Bone marrow (tissue), 2 donors: Measurements from ENCODE around the gene FNDC11.

ENCODE experiments used
- DNase-seq, 2 donors: peaks; one replicate each; lab custom pipeline; 2025; lab: John Stamatoyannopoulos, UW

The FNDC11 gene

GRCh38 chr20:63525971-63526370, 28.0 kb upstream of the FNDC11 start:
- DNase-seq: no peak

GRCh38 chr20:63527184-63527583, 26.8 kb upstream of the FNDC11 start:
- DNase-seq: no peak

GRCh38 chr20:63529180-63529860, 24.6 kb upstream of the FNDC11 start:
- DNase-seq: no peak

- no peak for DNase-seq
These were observed 23.8 kb upstream of the FNDC11 start for GRCh38 chr20:63529861-63530787.

GRCh38 chr20:63530788-63531160, 23.2 kb upstream of the FNDC11 start:
- no peak for DNase-seq

- no peak for DNase-seq
These were observed 22.1 kb upstream of the FNDC11 start for GRCh38 chr20:63531686-63532448.

- no peak for DNase-seq
These were observed 21.4 kb upstream of the FNDC11 start for GRCh38 chr20:63532449-63532971.

GRCh38 chr20:63533388-63533787, 20.6 kb upstream of the FNDC11 start:
- no peak for DNase-seq

- no peak for DNase-seq
These were observed 20.0 kb upstream of the FNDC11 start for GRCh38 chr20:63533871-63534393.

- no peak for DNase-seq
These were observed 19.5 kb upstream of the FNDC11 start for GRCh38 chr20:63534427-63534830.

- no peak for DNase-seq
These were observed 18.9 kb upstream of the FNDC11 start for GRCh38 chr20:63534831-63535651.

- no peak for DNase-seq
These were observed 17.6 kb upstream of the FNDC11 start for GRCh38 chr20:63536241-63536977.

GRCh38 chr20:63536997-63537524, 16.9 kb upstream of the FNDC11 start, which contains the start of gene PTK6:
TSS of gene PTK6 (minus strand) at chr20:63537376. CDS start at chr20:63537314, 62 bp downstream.
- DNase-seq: peak in 1 of 2 donors; percentile 77

GRCh38 chr20:63537525-63538203, 16.3 kb upstream of the FNDC11 start:
- DNase-seq: peak; percentile 87 to 93

GRCh38 chr20:63538204-63539091, 15.5 kb upstream of the FNDC11 start:
- DNase-seq: no peak

- DNase-seq: no peak
These were observed 14.9 kb upstream of the FNDC11 start for GRCh38 chr20:63539092-63539430.

- DNase-seq: no peak
These were observed 14.3 kb upstream of the FNDC11 start for GRCh38 chr20:63539441-63540370.
